ENCODE measurements around the gene RBMXL2.

RBMXL2 gene

GRCh38 chr11:7088921-7089320, at the start of gene RBMXL2:
Gene RBMXL2, plus strand, starts transcription at chr11:7088998. Its CDS starts 123 bp downstream, at chr11:7089121.
- no peak for DNase-seq

GRCh38 chr11:7046474-7047175, 42.2 kb upstream of the RBMXL2 start:
- no peak for DNase-seq

GRCh38 chr11:7050191-7050590, 38.6 kb upstream of the RBMXL2 start:
- no peak for DNase-seq

- DNase-seq = no peak
Observed at GRCh38 chr11:7056828-7057513, 31.8 kb upstream of the RBMXL2 start.

GRCh38 chr11:7057641-7058040, 31.2 kb upstream of the RBMXL2 start:
- DNase-seq = no peak

- no peak for DNase-seq
Observed at GRCh38 chr11:7060868-7061267, 27.9 kb upstream of the RBMXL2 start.

GRCh38 chr11:7062534-7062933, 26.3 kb upstream of the RBMXL2 start:
- no peak for DNase-seq

GRCh38 chr11:7072401-7073028, 16.3 kb upstream of the RBMXL2 start:
- no peak for DNase-seq

GRCh38 chr11:7077101-7077500, 11.7 kb upstream of the RBMXL2 start:
- DNase-seq = no peak

GRCh38 chr11:7079545-7080135, 9.2 kb upstream of the RBMXL2 start:
- DNase-seq = no peak

- no peak for DNase-seq
Observed at GRCh38 chr11:7080900-7081299, 7.9 kb upstream of the RBMXL2 start.

GRCh38 chr11:7081441-7081840, 7.4 kb upstream of the RBMXL2 start:
- no peak for DNase-seq

- no peak for DNase-seq
Observed at GRCh38 chr11:7089328-7090251, 792 bp downstream of the RBMXL2 start.

GRCh38 chr11:7098235-7098832, 9.5 kb downstream of the RBMXL2 start:
- DNase-seq = peak; percentile 53

- no peak for DNase-seq
Observed at GRCh38 chr11:7115780-7116179, 27.0 kb downstream of the RBMXL2 start.

- no peak for DNase-seq
Observed at GRCh38 chr11:7116370-7116769, 27.6 kb downstream of the RBMXL2 start.

GRCh38 chr11:7138051-7138450, 49.3 kb downstream of the RBMXL2 start:
- DNase-seq = no peak
